DOHH2 (cell line): ENCODE measurements around the gene TMEM61.

Experiments
- H3F3A ChIP-seq: fragments of 200-600 bp; sonication (generic), shearing (Covaris generic); 2 replicates; pipeline ENCODE4 v1.6.0; 2016; ENCODE audit warnings: antibody characterized with exemption, mild to moderate bottlenecking; ENCODE audit not compliant: control insufficient read depth, insufficient read depth
- H3K27ac ChIP-seq: fragments of 200-600 bp; sonication (generic); 2 replicates; pipeline ENCODE4 v1.5.1; 2014; ENCODE audit warnings: low read depth, mild to moderate bottlenecking, low read length, moderate library complexity
- H3K27me3 ChIP-seq: fragments of 200-600 bp; sonication (generic); 2 replicates; pipeline ENCODE4 v1.6.1; 2014; ENCODE audit warnings: mild to moderate bottlenecking, low read length, mixed read lengths; ENCODE audit not compliant: control insufficient read depth
- H3K36me3 ChIP-seq: fragments of 200-600 bp; sonication (generic); 2 replicates; pipeline ENCODE4 v1.6.1; 2014; ENCODE audit warnings: mild to moderate bottlenecking, low read length, moderate library complexity, mixed read lengths; ENCODE audit not compliant: control insufficient read depth
- H3K4me1 ChIP-seq: fragments of 200-600 bp; sonication (generic); 2 replicates; pipeline ENCODE4 v1.6.1; 2014; ENCODE audit warnings: mild to moderate bottlenecking, low read length, mixed read lengths; ENCODE audit not compliant: control insufficient read depth
- H3K4me2 ChIP-seq: fragments of 200-600 bp; sonication (generic); 2 replicates; pipeline ENCODE4 v1.6.0; 2014; ENCODE audit warnings: mild to moderate bottlenecking, low read length, moderate library complexity
- H3K4me3 ChIP-seq: fragments of 200-600 bp; sonication (generic); 2 replicates; pipeline ENCODE4 v1.5.1; 2014; ENCODE audit warnings: mild to moderate bottlenecking, low read length, mixed read lengths
- H3K79me2 ChIP-seq: fragments of 200-600 bp; sonication (generic); 2 replicates; pipeline ENCODE4 v1.6.1; 2014; ENCODE audit warnings: mild to moderate bottlenecking, low read length, mixed read lengths; ENCODE audit not compliant: control insufficient read depth
- H3K9me2 ChIP-seq: fragments of 200-600 bp; sonication (generic); replicated peaks from 2 replicates; pipeline ENCODE4 v1.6.1; 2014; ENCODE audit warnings: mild to moderate bottlenecking, low read length, mixed read lengths; ENCODE audit not compliant: control insufficient read depth
- H3K9me3 ChIP-seq: fragments of 200-600 bp; sonication (generic); 2 replicates; pipeline ENCODE4 v1.6.1; 2014; ENCODE audit warnings: antibody characterized with exemption, low read length, mixed read lengths; ENCODE audit not compliant: control insufficient read depth, insufficient read depth
- H4K20me1 ChIP-seq: fragments of 200-600 bp; sonication (generic); 2 replicates; pipeline ENCODE4 v1.6.0; 2014; ENCODE audit warnings: low read depth, mild to moderate bottlenecking, antibody characterized with exemption, low read length, moderate library complexity; ENCODE audit not compliant: control insufficient read depth, insufficient read depth
- EZH2phosphoT487 ChIP-seq: fragments of 200-600 bp; sonication (generic); IDR thresholded peaks from 2 replicates; pipeline ENCODE4 v1.6.1; 2017; ENCODE audit warnings: borderline replicate concordance, mild to moderate bottlenecking, antibody characterized with exemption, low read length, moderate library complexity, mixed read lengths
- TF ChIP-seq, protein P1 (sequence below): fragments of 200-600 bp; sonication (generic); IDR thresholded peaks from one replicate; pipeline ENCODE4 v1.5.1; 2014; ENCODE audit warnings: antibody characterized with exemption, mild to moderate bottlenecking, low read depth, low read length; ENCODE audit not compliant: poor library complexity, severe bottlenecking

The TMEM61 gene

DNA sequence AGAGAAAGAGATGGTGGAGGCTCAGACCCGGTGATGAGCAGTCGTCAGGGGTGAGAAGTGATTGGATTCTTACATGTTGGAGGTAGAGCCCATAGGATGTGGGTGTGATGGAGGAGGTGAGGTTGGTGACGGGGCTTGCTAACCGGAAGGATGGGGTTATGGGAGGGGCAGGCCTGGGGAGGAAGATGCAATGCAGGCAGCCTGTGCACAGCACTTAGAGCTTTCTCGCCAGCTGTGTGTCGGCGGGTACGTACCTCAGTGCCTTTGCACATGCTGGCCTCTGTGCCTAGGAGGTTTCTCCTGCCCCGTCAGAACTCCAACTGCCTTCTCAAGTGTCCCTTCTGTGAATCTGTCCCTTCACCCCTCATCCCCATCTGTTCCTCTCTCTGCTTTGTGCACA, 15.4 kb downstream of the TMEM61 start:
- H3K27ac ChIP-seq = no peak overlapping the region
- H3K9me3 ChIP-seq = no peaks in the 10 kb centered on the region
- H3K79me2 ChIP-seq = no peaks in the 10 kb centered on the region
- no peaks in the 10 kb centered on the region for H3K9me2 ChIP-seq
- H4K20me1 ChIP-seq = no peaks in the 10 kb centered on the region
- H3K27me3 ChIP-seq = peaks cover 9% of the 10 kb centered on the region; the same call in 1 of the 2 replicates
- no peaks in the 10 kb centered on the region for H3K4me1 ChIP-seq
- H3K4me3 ChIP-seq = no peak overlapping the region
- TF ChIP-seq EZH2phosphoT487 = no peak
- TF ChIP-seq, protein P1, sequence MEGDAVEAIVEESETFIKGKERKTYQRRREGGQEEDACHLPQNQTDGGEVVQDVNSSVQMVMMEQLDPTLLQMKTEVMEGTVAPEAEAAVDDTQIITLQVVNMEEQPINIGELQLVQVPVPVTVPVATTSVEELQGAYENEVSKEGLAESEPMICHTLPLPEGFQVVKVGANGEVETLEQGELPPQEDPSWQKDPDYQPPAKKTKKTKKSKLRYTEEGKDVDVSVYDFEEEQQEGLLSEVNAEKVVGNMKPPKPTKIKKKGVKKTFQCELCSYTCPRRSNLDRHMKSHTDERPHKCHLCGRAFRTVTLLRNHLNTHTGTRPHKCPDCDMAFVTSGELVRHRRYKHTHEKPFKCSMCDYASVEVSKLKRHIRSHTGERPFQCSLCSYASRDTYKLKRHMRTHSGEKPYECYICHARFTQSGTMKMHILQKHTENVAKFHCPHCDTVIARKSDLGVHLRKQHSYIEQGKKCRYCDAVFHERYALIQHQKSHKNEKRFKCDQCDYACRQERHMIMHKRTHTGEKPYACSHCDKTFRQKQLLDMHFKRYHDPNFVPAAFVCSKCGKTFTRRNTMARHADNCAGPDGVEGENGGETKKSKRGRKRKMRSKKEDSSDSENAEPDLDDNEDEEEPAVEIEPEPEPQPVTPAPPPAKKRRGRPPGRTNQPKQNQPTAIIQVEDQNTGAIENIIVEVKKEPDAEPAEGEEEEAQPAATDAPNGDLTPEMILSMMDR = no peak
- no peaks in the 10 kb centered on the region for H3K36me3 ChIP-seq
- no peaks in the 10 kb centered on the region for H3F3A ChIP-seq
- H3K4me2 ChIP-seq = no peak overlapping the region

DNA sequence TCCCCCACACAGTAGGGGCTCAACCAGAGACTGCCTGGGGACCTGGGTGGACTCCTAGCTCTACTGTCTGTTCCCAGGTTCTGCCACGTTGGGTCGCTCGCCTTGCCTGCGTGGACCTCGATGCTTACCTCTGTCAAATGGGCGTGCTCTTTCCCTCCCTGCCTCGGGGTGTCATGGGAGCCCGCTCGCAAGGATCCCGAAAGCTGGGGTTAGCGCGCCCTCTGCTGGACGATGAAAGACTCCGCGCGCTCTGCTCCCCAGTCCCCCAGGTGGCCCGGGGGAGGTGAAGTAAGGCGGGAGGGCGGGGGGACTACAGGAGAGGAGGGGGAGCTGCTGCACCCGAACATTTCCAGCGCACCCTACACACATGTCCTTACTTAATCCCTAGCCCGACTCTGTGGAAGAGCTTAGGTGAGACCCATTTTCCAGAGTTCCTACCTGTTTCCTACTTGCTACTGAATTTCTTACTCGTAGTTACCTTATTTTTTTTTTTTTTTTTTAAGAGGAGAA, 16.0 kb downstream of the TMEM61 start:
- H4K20me1 ChIP-seq = no peaks in the 10 kb centered on the region
- H3K9me3 ChIP-seq = no peaks in the 10 kb centered on the region
- H3K4me2 ChIP-seq = no peak overlapping the region
- TF ChIP-seq, protein P1 = peak; percentile 92
- TF ChIP-seq EZH2phosphoT487 = no peak
- no peaks in the 10 kb centered on the region for H3K36me3 ChIP-seq
- no peaks in the 10 kb centered on the region for H3F3A ChIP-seq
- no peak overlapping the region for H3K27ac ChIP-seq
- no peaks in the 10 kb centered on the region for H3K79me2 ChIP-seq
- no peaks in the 10 kb centered on the region for H3K4me1 ChIP-seq
- H3K27me3 ChIP-seq = peaks cover 9% of the 10 kb centered on the region
- H3K4me3 ChIP-seq = no peak overlapping the region
- no peaks in the 10 kb centered on the region for H3K9me2 ChIP-seq

DNA sequence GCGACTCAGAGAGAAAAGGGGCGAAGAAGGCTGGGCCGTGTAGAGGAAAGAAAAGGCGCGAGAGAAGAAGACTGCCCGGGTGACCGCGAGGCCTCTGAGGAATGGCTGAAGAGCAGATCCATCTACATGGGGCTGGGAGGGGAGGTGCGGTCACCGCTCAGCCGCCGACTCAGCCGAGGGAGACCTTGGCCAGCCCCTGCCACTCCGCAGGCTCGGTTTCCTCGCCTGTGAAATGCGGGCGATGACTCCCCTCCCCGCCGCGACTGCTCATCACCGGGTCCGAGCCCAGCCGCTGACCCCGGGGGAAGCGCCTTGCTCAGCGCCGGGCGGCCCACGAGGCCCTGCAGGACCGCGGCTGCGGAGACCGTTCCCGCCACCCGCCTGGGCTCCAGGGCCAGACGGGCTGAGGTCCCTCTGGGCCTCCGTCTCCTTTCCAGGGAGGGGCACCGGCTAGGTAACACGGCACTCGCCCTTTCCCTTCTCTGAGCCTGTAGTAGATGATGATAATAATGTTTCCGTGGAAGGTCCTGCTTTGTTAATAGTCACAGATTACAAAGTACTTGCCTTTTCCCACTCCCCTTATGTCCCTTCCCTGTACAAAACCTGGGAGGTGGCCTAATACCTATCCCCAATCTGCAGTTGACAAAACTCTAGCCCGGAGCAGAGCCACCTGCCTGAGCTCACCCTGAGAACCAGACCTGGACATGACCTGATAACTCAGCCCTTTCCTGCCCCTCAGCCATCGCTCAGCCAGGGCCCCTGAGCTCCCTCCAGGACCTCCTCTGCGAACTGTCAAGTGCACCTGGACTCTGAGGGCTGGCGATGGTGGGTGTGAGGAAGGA, 16.7 kb downstream of the TMEM61 start:
- no peak overlapping the region for H3K4me3 ChIP-seq
- no peak overlapping the region for H3K4me2 ChIP-seq

More for the DNA sequence above, 16.7 kb downstream of the TMEM61 start:
- Histone ChIP-seq H3F3A (no peaks in the 10 kb centered on the region), H3K9me2 (no peaks in the 10 kb centered on the region), H3K79me2 (no peaks in the 10 kb centered on the region), H3K36me3 (no peaks in the 10 kb centered on the region), H3K27ac (no peak overlapping the region), H4K20me1 (no peaks in the 10 kb centered on the region), H3K27me3 (peaks cover 12% of the 10 kb centered on the region), H3K9me3 (no peaks in the 10 kb centered on the region), H3K4me1 (no peaks in the 10 kb centered on the region)
- TF ChIP-seq, protein P1 = no peak
- TF ChIP-seq EZH2phosphoT487 = no peak
